ENCODE data around the gene MXRA7. TPM values are rescaled to one million over a fixed set of nuclear protein-coding genes. Genes with fewer than 3 reads are reported as not detected.

MXRA7 gene
- total and polyA plus RNA-seq, 2 of the 4 experiments (the other 2 are of a cell fraction) = 168 to 231 TPM

- Histone ChIP-seq H2BK20ac (ENCODE audit: low read depth, low read length) (no peak overlapping the region), H2AFZ (replicated peaks; ENCODE audit: low read length, poor library complexity) (no peak overlapping the region), H4K5ac (ENCODE audit: low read depth, low read length) (no peak overlapping the region), H3K23ac (ENCODE audit: low read depth, low read length) (no peak overlapping the region), H3K79me1 (ENCODE audit: low read depth in 1 of 2, low read length in 2 of 2) (peaks cover 26 to 80% of the 10 kb centered on the region in 2 experiments), H3K4me2 (ENCODE audit: low read depth, low read length) (no peak overlapping the region), H2BK5ac (ENCODE audit: low read depth, low read length, poor library complexity, severe bottlenecking) (no peak overlapping the region), H2BK120ac (ENCODE audit: low read depth, low read length) (no peak overlapping the region), H3K4me3 (ENCODE audit: insufficient read depth, low read depth, low read length) (no peak overlapping the region), H3K14ac (replicated peaks; ENCODE audit: low read depth, low read length) (no peak overlapping the region), H2BK15ac (ENCODE audit: low read depth, low read length) (no peak overlapping the region), H3K18ac (ENCODE audit: low read depth, low read length) (no peak overlapping the region), H3K4me1 (ENCODE audit: control insufficient read depth, insufficient read depth, low read length) (peaks cover 23% of the 10 kb centered on the region), H3K27ac (ENCODE audit: insufficient read depth, low read length) (no peak overlapping the region), H4K20me1 (ENCODE audit: insufficient read depth, low read length) (peaks cover 43% of the 10 kb centered on the region; the same call in 1 of the 2 replicates), H4K91ac (ENCODE audit: insufficient read depth, low read depth, low read length) (no peak overlapping the region), H2AK9ac (replicated peaks; ENCODE audit: low read depth, low read length, poor library complexity) (no peak overlapping the region), H2AK5ac (ENCODE audit: low read depth, low read length) (no peak overlapping the region), H3K9me1 (ENCODE audit: insufficient read depth, low read length) (peaks cover 33% of the 10 kb centered on the region), H3K36me3 (ENCODE audit: control insufficient read depth, insufficient read depth, low read length) (peaks cover 23% of the 10 kb centered on the region), H3K56ac (ENCODE audit: extremely low read depth, insufficient read depth, low read length) (no peak overlapping the region), H3K9ac (ENCODE audit: low read depth, low read length) (no peak overlapping the region), H3K4ac (ENCODE audit: low read depth, low read length) (no peak overlapping the region), H4K8ac (ENCODE audit: low read depth in 2 of 2, low read length in 2 of 2) (no peak overlapping the region; a peak in 1 of 4 replicates), H3K27me3 (ENCODE audit: control insufficient read depth, insufficient read depth, low read length) (no peaks in the 10 kb centered on the region), H3K9me3 (ENCODE audit: control insufficient read depth, insufficient read depth, low read length) (no peaks in the 10 kb centered on the region)
- 96% methylated on average over 3 of the region's 11 CpGs; no CpG with 5 or more reads in 1 of the 2 experiments for WGBS, 2 experiments (ENCODE audit: extremely low coverage in 2 of 2, insufficient read length in 1 of 2)
- dilution Hi-C loops (cut with HindIII; ENCODE audit: low sequenced_read_pairs, unreplicated experiment) (no loop called here), in situ Hi-C loops (cut with MboI; ENCODE audit: low sequenced_read_pairs) (no loop called here), intact Hi-C loops (cut with micrococcal nuclease) (loop anchor here (10.0 kb wide), 1 partner anchor 1915 kb away; no protein-coding TSS in a partner anchor)
- ChIA-PET POLR2A (ENCODE audit: unreplicated experiment) (no interaction called here), CTCF (no interaction called here)
- no TSS peak for BruUV-seq (replicated peaks)
- TF ChIP-seq CHD1 (IDR thresholded peaks at IDR 0.05; ENCODE audit: low read depth, low read length) = no peak
- ATAC-seq (ENCODE audit: low read depth) (no peak), DNase-seq (no peak)
Measured at GRCh38 chr17:76689859-76690258, 20.9 kb downstream of the MXRA7 start.

All from IMR-90 (cell line).